Dedifferentiated amniotic fluid mesenchymal stem cell (primary cell): ENCODE results near the gene MMP12.
A peak's percentile ranks its signal among the peaks of the same experiment; 100 is the strongest.

Source experiments
- DNase-seq: peaks from one replicate; pipeline ENCODE4 v3.0.0-alpha.2; 2016; ENCODE audit errors: extremely low spot score

Gene MMP12

DNA sequence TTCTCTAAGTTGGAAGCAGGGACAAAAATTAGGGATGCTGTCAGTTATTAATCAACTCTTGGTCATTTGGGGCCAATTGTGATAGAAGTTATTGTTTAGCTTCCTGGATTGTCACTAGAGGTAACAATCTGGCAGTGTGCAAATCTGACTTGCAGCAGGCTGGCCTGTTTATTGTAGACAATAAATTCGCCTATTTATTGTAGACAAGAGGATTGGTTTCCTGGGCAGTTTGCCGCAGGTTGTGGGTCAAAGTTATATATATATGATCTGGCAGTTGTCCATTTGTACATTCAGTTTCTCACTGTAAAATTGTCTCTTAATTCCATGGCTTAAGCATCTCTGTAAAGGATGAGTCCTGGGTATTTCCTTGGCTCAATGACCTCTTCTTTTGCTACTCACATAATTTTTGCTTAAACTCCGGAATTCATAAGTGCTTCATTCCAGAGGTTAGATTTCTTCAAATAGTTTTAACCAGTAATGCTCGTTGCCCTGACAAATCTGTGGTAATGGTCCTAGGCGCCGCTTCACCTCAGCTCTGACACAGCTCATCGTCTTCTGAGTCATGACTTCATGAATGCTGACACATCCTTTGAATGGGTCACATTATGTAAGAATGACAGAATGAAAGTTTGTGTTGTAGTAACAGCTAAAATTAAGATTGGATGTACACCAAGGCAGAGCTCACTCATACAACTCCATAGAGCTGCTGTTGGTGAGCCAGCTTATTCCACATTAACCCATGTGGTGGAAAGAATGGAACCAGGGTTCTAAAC, 23.6 kb downstream of the MMP12 start:
- peak; percentile 27 for DNase-seq

DNA sequence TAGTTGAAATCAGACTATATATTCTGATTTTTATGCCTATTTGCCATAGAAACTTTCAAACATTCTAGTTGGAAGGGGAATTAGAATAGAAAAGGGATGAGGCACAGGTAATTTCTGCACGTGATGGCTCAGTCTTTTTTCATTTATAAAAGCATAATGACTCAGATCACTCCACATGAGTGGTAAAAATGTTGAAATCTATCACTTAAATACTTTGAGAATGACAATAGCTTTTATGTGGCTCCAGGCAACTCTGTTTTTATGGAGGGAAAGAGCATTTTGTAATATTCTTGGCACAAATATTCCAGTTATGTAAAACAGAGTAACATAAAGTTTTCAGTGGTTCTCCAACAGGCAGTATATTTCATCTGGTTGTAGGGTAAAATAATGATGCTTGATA, 25.5 kb downstream of the MMP12 start:
- DNase-seq = peak; percentile 45

DNA sequence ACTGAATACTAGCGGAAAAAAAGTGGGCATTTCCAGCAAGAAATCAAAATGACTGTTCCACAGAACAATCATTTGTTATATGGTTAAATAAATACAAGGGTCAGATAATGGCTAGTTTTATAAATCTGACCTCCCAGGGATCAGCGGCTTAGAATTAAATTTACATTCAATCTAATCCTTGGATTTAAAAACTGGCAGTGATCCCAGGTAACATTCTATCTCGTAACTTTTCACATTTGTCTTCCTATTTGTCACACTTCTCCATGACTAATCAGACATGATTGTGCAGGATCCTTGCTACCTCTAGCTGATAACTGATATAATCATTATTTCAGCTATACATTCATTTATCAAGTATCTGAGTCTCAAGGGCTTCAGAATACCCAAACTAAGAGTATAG, 28.5 kb downstream of the MMP12 start:
- DNase-seq = no peak

DNA sequence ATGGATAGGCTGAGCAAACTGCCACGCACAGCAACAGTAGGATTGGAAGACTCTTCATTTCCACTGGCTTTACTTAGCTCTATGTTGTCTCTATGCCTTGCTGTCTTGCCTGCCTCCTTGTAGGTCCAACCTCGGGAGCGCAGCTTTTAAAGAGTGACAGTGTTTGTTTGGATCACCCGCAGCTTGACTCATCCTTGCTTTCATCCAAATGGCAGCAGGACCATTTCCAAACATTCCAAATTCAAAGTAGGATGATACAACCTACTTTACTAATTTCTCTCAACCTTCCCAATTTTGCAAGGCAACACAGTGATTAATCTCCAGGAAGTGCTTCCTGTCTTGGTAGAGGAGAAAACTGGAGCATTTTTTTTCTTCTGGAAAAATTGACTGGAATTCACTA, 31.3 kb downstream of the MMP12 start, which contains the start of gene MMP3:
Gene MMP3 (minus strand): TSS at position 121 of the 400 bp plus-strand sequence. CDS start 63 bp downstream, at position 58.
- no peak for DNase-seq

DNA sequence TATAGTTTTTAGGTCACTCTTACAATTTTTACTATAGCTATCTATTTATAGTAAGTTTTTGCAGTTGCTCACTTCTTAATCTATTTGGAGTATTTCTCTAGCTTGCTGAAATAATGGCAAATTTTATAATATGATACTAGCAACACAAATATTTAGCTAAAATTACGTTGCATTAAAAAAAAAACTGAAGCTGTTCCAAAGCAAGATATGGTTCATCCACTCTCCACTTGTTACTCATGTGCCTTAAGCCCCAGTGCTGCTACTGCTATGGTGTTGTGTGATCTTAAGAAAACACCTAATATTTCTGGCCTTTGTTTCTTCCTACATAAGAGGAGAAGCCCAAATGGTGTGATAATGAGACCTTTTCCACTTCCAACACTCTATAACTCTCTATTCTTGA, 31.9 kb downstream of the MMP12 start:
- DNase-seq = no peak

DNA sequence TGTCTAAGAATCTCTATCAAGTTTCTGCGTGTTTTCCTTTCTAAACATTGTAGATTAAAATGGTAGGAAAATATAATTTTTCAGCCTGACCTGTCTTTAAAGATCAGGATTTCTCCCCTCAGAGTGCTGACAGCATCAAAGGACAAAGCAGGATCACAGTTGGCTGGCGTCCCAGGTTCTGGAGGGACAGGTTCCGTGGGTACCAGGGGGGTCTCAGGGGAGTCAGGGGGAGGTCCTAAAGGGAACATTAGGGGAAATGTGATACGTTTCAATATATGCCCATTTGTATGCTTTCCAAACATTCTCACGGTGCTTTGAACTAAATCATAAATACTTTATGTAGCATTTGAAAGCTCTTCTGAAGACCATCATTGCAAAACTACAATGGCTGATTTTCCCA, 34.8 kb downstream of the MMP12 start:
- DNase-seq = no peak

DNA sequence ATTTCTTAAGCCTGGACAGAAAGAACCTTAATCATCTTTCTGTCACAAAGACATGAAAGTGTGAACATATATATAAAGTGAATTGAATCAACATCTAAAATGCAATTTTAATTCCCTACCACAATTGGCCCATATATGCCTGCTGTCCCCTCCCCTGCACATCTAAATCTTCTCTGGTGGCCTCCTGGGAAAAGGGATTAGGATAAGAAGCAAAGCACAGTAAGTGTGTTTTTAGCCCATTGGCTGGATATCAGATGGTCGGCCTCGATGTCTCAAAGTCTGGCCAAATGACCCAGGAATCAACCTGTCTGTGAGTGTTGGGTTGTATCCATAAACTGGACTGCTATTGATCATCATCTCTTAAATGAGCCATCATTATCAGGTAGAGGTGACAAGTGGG, 37.1 kb downstream of the MMP12 start:
- no peak for DNase-seq

DNA sequence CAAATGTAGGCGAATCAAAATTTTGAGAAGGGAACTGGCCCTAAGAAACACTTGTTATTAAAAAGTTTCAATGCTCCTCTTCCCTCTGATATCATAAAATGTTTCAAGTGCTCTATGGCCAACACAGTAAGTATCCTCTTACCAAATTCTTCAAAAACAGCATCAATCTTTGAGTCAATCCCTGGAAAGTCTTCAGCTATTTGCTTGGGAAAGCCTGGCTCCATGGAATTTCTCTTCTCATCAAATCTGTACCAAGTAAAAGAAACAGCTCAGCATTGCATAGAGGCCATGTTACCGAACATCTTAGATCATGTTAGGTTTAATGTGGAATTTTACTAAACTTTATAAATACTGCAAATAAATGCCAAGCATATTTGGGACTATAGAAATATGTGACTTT, 37.6 kb downstream of the MMP12 start:
- no peak for DNase-seq

DNA sequence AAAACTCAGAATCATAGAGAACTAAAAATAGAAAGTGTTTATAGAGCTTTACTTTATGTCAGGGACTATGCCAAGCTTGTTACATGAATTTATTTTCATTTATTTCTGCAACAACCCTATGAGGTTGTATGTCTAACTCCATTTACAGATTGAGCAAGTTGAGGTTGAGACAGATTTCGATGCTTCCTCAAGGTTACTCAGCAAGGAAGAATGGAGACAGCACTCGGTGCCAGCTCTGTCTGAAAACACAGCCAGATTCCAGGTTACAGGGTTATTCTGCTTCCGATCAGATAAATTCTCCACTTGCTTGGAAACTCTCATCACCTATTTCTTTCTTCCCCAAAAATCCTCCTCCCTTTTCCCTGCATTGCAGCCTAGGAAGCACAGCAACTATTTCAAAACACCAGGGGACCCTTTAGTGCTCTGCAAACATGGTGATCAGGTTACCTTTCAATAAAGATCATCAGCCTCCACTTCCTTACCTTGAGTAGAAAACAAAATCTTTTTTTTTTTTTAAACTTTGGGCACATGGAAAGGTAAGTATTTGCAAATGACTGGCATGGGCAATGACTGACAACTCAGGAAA, 38.4 kb downstream of the MMP12 start:
- peak; percentile 43 for DNase-seq

DNA sequence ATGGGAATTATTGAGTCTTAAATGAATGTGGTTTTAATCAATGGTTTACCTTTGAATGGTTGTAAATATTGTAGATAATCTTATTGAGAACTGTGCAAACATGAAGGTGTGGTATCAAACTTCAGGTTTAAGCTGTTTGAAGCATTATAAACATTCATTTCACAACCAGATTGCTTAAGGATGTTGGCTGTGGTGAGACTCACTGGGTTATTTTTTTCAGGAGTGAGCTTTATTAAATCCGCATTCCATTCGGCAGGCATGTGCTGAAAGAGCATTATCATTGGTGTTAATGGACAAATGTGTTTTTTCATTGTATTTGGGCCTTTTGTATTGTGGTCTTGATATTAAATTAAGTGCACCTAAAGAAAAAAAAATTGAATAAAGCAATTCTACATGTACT, 41.1 kb downstream of the MMP12 start:
- no peak for DNase-seq

DNA sequence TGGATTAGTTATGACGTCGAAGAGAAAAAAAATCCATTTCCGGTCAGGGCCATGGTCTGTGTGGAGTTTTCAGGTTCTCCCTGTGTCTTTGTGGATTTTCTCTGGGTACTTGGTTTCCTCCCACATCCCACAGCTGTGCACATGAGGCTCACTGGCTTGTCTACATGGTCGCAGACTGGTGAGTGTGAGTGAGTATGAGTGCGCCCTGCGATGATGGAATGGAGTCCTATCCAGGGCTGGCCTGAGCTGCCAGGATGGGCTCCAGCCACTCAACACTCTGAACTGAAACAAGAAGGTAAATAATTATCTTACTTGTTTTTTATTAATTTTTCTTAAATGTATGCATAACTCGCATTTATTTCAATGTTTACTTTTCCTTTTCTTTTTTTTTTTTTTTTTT, 42.2 kb downstream of the MMP12 start:
- DNase-seq = no peak

DNA sequence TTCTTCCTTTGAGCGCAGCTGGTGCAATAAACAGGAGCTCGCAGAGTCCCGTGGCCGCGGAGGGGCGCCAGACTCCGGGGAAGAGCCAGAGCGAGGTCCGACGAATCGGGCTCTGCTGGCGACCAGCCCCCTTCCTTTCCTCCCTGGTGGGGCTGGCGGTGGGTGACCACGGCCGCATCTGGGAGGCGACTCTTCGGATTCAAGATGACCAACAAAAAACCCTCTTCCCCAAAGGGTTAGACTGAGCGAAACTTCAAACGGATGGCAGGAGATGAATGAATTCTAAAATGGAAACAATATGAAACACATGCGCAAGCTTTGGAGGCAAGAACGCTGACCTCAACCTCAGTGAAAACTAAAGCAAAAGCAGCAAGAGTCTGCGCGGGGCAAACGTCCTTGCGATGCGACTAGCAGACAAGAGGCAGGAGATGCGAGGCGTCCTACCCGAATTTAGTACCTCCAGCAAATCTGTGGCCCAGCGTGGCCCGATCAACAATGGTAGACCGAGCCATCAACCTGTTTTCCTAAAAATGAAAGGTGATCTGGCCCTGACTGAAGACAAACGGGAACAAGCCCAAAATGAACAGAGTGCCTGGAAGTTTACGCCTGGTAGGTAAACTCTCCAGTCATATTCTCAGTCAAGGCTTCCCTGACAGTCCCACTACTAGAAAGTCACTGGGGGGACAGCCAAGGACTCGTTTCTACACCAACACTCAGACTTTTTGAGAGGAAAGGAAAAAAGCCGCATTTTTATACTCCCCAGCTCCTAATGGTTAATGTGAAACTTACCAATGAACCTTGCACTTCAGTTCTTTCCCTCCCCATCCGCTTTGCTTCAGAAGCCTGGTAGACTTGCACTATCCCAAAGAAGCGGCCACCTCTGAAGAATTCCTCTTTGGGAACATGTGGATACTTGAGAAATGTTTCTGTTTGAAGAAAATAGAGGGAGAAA, 43.0 kb downstream of the MMP12 start:
- DNase-seq = peak; percentile 77

DNA sequence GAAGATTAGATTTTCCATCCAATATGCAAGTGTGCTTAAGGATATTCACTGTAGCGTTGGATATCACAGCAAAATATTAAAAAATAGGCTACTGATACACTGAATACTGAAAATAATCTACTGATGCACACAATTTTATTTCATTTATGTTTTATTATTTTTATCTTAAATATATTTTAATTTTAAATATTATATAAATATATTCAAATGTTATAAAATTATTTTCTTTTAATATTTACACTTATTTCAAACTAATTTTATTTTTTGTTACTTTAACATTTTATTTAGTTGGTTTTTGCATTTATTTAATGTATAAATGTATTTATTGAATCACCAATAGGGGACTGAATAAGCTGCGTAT, 43.7 kb downstream of the MMP12 start:
- no peak for DNase-seq

DNA sequence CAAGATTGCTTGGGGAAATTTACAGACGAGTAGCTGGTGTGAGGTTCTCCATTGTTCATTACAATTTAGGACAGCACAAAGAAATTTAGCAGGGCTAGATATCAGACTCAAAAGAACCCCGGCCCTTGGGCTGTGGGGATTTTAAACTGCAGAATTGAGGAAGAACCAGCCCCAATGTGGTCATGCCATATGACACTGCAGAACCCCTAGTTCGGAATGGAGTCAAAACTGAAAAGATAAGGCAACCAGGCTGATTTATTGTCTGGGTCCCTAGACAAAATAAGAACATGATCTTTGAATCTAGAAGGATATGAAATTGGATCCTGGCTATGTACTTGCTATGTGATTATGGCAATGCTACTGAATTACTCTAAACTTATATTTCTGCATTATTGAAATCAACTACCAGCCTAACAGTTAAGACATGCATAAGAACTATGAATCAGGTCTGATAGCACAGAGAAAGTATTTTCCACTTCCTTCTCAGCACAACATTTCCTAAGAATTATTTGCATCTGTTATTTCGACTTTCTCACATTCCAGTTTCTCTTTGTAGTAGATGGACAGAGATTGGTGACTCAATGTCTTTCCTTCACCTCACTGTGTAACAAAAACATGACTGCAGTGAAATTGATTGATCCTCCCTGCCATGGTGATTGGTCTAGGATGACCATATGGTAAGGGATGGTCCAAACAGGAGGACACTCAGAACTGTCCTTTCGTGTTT, 44.6 kb downstream of the MMP12 start:
- DNase-seq = no peak

DNA sequence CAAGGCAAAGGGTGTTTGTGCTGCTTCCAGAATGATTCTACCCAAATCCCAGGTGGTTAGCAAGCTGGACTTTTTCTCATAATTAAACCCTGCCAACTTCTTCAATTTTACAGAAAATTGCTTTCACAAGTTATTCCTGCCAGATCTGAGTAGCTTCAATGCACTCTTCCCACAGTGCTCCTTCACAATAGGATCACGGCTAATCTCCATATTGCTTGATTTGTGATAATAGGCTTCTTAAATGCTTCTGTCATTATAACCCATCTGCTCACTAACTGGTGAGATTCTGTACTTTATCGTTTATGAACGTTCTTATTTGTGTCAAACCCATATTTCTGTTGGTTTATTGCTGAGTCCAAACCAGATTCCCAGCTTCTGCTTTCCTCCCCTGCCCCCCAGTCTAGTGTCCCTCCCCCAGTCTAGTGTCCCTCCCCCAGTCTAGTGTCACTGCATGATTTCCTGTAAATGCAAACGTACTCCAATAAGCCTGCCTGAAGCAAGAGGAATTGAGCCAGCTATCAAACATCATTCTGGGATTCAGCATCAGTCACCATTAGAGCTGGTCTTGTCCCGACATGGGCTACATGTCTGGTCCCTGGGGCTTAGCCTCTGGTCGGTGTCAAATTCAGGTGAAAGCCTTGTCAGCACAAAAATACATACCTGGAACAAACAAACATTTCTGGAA, 45.3 kb downstream of the MMP12 start:
- no peak for DNase-seq

DNA sequence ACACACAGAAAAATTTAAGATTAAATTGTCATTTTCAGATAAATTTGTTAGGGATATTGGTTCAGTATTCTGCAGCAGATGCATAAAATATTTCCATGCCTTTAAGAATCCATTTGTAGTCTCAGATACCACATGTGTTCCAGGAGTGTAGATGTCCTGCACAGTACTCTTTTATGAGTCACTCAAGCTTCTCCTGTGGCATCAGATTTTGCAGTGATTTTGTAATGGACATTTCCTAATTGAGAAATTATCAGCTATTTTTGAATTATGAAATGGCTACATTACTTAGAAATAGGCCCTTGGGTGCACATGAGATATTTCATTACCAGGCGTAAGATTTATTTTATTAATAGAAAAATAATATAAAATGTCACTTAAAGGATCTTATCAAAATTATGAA, 50.2 kb downstream of the MMP12 start:
- no peak for DNase-seq

DNA sequence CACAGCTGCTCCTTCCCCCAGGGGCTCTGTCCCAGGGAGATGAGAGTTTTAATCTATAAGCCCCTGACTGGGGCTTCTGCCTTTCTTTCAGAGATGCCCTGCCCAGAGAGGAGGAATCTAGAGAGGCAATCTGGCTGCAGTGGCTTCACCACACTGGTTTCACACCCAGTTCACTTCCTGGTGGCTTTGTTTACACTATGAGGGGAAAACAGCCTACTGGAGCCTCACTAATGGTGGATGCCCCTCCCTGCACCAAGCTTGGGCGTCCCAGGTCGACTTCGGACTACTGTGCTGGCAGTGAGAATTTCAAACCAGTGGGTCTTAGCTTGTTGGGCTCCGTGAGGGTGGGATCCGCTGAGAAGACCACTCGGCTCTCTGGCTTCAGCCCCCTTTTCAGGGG, 55.3 kb downstream of the MMP12 start:
- DNase-seq = no peak

DNA sequence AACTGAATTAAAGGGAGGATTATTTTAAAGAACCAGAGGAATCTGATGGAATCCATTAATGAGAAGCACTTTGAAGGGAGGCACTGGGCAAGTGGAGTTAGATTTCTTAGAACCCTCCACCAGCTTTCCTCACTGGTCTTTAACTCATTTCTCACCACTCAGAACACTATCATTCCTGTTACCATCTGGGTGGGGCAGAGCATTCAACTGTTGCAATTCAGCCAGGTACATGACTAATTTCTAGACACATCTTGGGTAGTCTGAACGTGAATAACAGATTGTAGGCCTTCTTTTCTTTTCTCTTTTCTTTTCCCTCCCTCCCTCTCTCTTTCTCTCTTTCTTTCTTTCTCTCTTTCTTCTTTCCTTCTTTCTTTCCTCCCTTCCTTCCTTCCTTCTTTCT, 61.3 kb downstream of the MMP12 start:
- no peak for DNase-seq
